ENCODE data around the gene TMC2. TPM values are rescaled to one million over a fixed set of nuclear protein-coding genes. Genes with fewer than 3 reads are reported as not detected.

TMC2 gene
- total RNA-seq, result not detected in 2 replicates

GRCh38 chr20:2536560-2536986 is at the start of gene TMC2:
Gene TMC2 (plus strand): TSS chr20:2536573. CDS start chr20:2536622, 49 bp downstream.

GRCh38 chr20:2508631-2509467 is 27.5 kb upstream of the TMC2 start, which contains the start of gene ZNF343:
Gene ZNF343 (minus strand): TSS chr20:2508915. CDS start chr20:2493895, 15,020 bp downstream.

GRCh38 chr20:2651772-2652723 is 115.7 kb downstream of the TMC2 start, which contains the start of gene NOP56:
Gene NOP56 (plus strand): TSS chr20:2652632. CDS start chr20:2652661, 29 bp downstream.

GRCh38 chr20:2663887-2664719 is 127.7 kb downstream of the TMC2 start, which contains the start of gene IDH3B:
Gene IDH3B (minus strand): TSS chr20:2664216. CDS start chr20:2664188, 28 bp downstream.

Other genes starting within 250 kb of the TMC2 start
- gene TGM3, start 240.6 kb upstream of the TMC2 start, total RNA-seq, result 16.7 TPM in 1 of 2 replicates, not detected in the other
- not detected in 2 replicates for gene TGM6, start 155.7 kb upstream of the TMC2 start, total RNA-seq
- 112 and 222 TPM in 2 replicates for gene SNRPB, start 65.8 kb upstream of the TMC2 start, total RNA-seq
- gene ZNF343, start 27.7 kb upstream of the TMC2 start, total RNA-seq, result 10.6 and 17.2 TPM in 2 replicates
- 227 and 236 TPM in 2 replicates for gene NOP56, start 116.1 kb downstream of the TMC2 start, total RNA-seq
- gene IDH3B, start 127.6 kb downstream of the TMC2 start, total RNA-seq, result 67.0 and 78.5 TPM in 2 replicates
- 1.0 and 2.6 TPM in 2 replicates for gene EBF4, start 156.2 kb downstream of the TMC2 start, total RNA-seq

All from nasal cavity respiratory epithelium epithelial cell of viscerocranial mucosa (primary cell).